Gastrocnemius medialis (tissue), 4 donors: ENCODE measurements around the gene CACNA1C.

ENCODE experiments used
- CTCF ChIP-seq, 5 experiments: fragments of 450-650 bp in 3 of 5; fragments of 200-600 bp in 2 of 5; sonication (generic) in 2 of 5; IDR thresholded peaks in 4 of 5; conservative IDR thresholded peaks in 1 of 5; 1 replicate in 4 of 5; 2 replicates in 1 of 5; pipeline ENCODE4 v1.5.1; 2016 to 2019; ENCODE audit warnings: antibody characterized with exemption in 5 of 5, mild to moderate bottlenecking in 3 of 5, moderate library complexity in 3 of 5
- POLR2A ChIP-seq, 2 donors: fragments of 450-650 bp; IDR thresholded peaks; one replicate each; pipeline ENCODE4 v1.6.1; 2017; ENCODE audit warnings: antibody characterized with exemption in 2 of 2, mild to moderate bottlenecking in 2 of 2, moderate library complexity in 2 of 2

DNA sequence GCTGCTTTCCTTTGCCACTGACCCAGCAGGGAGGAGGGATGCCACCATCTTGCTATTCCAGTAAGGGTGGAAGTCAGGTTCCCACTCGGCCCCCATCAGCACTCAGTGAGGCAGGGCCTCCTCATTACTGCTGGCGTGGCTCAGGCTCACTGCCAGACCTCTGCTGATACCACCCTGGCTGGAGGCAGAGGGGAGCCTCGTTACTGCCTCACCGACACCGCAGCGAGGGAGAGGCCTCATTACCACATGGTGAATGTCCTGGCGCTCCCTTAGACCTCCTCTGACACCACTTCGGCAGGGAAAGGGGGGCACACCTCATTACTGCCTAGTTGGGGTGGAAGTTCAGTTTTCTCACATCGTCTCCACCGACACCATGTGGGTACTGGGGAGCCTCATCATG lies 354.1 kb downstream of the CACNA1C start:
- TF ChIP-seq POLR2A (IDR thresholded peaks at IDR 0.05) (no peak), CTCF (IDR thresholded peaks at IDR 0.05 in 4 of 5, conservative IDR thresholded peaks at IDR 0.05 in 1 of 5) (no peak)
